Duodenal mucosa (tissue), 2 donors: ENCODE results near the gene FRMD4A.

Source experiments
- H3K27ac ChIP-seq: one replicate; pipeline ENCODE4 v1.7.0; 2013; ENCODE audit warnings: low read depth, low read length
- H3K27me3 ChIP-seq, 2 donors: one replicate each; pipeline ENCODE4 v1.7.0; 2013; ENCODE audit warnings: low read length in 2 of 2, control low read depth in 1 of 2; ENCODE audit not compliant: insufficient read depth in 2 of 2, control insufficient read depth in 1 of 2
- H3K36me3 ChIP-seq, 2 donors: one replicate each; pipeline ENCODE4 v1.7.0; 2013; ENCODE audit warnings: low read length in 2 of 2, control low read depth in 1 of 2; ENCODE audit not compliant: insufficient read depth in 2 of 2, control insufficient read depth in 1 of 2
- H3K4me1 ChIP-seq, 2 donors: one replicate each; pipeline ENCODE4 v1.7.0; 2013; ENCODE audit warnings: low read length in 2 of 2, control low read depth in 1 of 2; ENCODE audit not compliant: insufficient read depth in 2 of 2, control insufficient read depth in 1 of 2
- H3K4me3 ChIP-seq, 2 donors: one replicate each; pipeline ENCODE4 v1.7.0; 2013; ENCODE audit warnings: low read length in 2 of 2, low read depth in 1 of 2
- H3K9ac ChIP-seq, 2 donors: one replicate each; pipeline ENCODE4 v1.7.0; 2013; ENCODE audit warnings: low read length in 2 of 2, low read depth in 1 of 2
- H3K9me3 ChIP-seq, 2 donors: one replicate each; pipeline ENCODE4 v1.7.0; 2013; ENCODE audit warnings: low read length in 2 of 2, control low read depth in 1 of 2; ENCODE audit not compliant: control insufficient read depth in 1 of 2

Gene FRMD4A

DNA sequence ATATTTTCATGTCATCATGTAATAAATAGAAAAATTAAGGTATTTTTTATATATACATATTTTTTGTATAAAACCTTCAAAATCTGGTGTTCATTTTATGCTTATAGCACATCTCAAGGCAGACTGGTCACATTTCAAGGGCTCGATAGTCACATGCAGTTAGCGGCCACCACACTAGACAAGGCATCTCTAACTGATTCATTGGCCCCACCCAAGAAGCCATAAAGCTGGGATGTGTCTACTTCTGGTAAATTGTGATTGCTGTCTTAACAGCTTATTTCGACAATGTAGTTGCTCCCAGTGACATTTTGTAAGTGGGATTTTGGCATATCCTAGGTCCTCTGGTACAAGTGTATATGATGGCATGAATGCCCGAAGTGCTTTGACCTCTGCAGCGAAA is 168.7 kb downstream of the FRMD4A start:
- Histone ChIP-seq H3K36me3 (no peaks in the 10 kb centered on the region), H3K4me3 (no peak overlapping the region), H3K27me3 (no peaks in the 10 kb centered on the region), H3K9me3 (no peaks in the 10 kb centered on the region), H3K4me1 (no peaks in the 10 kb centered on the region), H3K27ac (no peak overlapping the region), H3K9ac (no peak overlapping the region)

DNA sequence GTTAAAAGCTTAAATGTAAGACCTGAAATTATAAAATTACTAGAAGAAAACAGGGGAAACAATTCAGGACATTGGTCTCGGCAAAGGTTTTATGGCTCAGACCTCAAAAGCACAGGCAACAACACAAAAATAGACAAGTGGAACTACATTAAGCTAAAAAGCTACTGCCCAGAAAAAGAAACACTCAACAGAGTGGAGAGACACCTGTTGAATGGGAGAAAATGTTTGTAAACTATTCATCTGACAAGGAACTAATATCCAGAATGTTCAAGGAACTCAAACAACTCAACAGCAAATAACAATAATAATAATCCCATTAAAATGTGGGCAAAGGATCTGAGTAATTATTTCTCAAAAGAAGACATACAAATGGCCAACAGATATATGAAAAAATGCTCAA is 170.4 kb downstream of the FRMD4A start:
- no peaks in the 10 kb centered on the region for H3K4me1 ChIP-seq
- no peaks in the 10 kb centered on the region for H3K9me3 ChIP-seq
- H3K36me3 ChIP-seq, result no peaks in the 10 kb centered on the region
- H3K27ac ChIP-seq, result no peak overlapping the region
- H3K27me3 ChIP-seq, result no peaks in the 10 kb centered on the region
- no peak overlapping the region for H3K9ac ChIP-seq
- no peak overlapping the region for H3K4me3 ChIP-seq

DNA sequence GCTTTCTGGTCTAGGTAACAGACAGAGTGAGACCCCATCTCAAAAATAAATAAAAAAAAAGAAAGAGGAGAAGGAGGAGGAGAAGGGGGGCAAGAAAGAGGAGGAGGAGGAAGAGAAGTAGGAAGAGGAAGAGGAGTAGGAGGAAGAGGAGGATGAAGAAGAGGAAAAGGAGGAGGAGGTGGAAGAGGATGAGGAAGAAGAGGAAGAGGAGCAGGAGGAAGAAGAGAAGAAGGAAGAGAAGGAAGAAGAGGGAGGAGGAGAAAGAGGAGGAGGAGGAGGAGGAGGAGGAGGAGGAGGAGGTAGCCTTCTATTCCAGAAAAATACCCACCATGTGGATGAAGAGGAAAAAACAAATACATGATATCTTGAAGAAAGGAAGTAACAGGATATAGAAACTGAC is 172.1 kb downstream of the FRMD4A start:
- Histone ChIP-seq H3K27me3 (no peaks in the 10 kb centered on the region), H3K4me1 (no peaks in the 10 kb centered on the region), H3K4me3 (no peak overlapping the region), H3K36me3 (no peaks in the 10 kb centered on the region), H3K27ac (no peak overlapping the region), H3K9ac (no peak overlapping the region), H3K9me3 (no peaks in the 10 kb centered on the region)

DNA sequence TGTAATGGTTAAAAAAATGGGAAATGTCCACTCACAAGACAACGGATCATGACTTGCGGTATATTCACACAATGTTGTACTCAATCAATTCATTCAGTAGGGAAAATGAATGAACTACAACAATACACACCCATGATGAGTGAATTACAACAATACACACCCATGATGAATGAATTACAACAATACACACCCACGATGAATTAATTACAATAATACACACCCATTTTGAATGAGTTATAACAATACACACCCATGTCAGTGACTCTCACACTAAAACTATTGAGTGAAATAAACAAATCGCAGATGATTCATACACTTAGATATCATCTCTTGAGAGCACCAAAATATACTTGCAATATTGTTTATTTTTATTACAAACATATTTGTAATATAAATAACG is 174.6 kb downstream of the FRMD4A start:
- Histone ChIP-seq H3K9me3 (no peaks in the 10 kb centered on the region), H3K36me3 (no peaks in the 10 kb centered on the region), H3K4me3 (no peak overlapping the region), H3K4me1 (no peaks in the 10 kb centered on the region), H3K27ac (no peak overlapping the region), H3K9ac (no peak overlapping the region), H3K27me3 (no peaks in the 10 kb centered on the region)

DNA sequence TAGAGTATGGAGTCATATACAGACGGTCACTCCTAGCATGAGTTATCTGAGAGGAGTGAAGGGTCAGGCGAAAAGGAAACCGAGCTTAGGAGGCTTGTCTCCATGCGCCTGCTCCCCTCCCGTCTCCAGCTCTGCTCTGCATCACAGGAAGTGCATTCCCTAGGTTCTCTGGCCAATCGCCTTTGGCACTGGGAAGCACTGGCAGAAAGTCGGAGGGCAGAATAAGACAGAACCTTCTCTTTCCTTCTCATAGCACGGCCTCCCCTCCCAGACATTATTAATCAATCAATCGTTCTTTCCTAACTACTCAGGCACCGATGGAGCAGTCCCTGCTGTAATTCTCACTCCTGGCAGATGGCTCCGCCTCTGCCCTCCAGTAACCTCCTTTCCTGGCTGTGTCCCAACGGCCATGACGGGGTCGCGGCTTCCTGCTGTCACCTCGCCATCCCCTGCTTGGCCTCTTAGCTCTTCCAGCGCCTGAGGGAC is 177.1 kb downstream of the FRMD4A start:
- Histone ChIP-seq H3K9me3 (no peaks in the 10 kb centered on the region), H3K4me3 (no peak overlapping the region), H3K27me3 (no peaks in the 10 kb centered on the region), H3K4me1 (no peaks in the 10 kb centered on the region), H3K9ac (no peak overlapping the region), H3K27ac (no peak overlapping the region), H3K36me3 (no peaks in the 10 kb centered on the region)

DNA sequence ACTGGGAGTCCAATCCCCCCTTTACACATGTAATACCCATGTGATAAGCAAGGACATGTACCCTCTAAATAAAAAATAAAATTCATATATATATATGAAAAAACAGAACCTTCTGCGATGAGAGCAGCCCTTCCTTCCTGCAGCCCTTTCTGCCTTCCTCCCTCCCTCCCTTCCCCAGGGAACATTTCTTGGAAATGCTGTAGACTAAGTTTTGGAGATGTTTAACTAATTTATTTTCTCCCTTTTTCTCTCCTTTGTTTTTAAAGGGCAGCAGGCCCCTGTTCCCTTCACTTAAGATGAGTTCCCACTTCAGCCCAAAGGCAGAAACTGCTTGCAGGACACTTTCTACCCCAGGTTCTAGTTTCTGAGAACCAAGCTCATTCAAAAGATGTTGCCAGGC is 179.2 kb downstream of the FRMD4A start:
- Histone ChIP-seq H3K36me3 (no peaks in the 10 kb centered on the region), H3K9ac (no peak overlapping the region), H3K27ac (no peak overlapping the region), H3K4me1 (no peaks in the 10 kb centered on the region), H3K4me3 (no peak overlapping the region), H3K9me3 (no peaks in the 10 kb centered on the region), H3K27me3 (no peaks in the 10 kb centered on the region)

DNA sequence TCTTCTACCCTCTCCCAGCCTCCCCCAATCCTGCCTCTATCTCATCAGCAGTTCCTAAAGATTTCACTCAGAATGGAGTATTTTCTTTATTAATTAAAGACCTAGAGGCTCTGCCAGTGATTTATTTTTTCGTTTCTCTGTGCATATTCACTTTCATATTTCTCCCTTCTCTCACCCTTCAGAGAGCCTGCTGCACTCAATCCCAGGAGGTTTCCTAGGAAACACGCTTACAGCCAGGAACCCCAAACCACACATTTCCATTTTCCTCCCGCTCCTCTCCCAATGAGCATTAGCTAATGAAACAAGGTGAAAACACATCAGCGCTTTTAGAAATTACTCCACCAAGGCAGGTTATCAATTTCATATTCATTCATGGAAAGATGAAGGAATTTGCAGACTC is 180.2 kb downstream of the FRMD4A start:
- Histone ChIP-seq H3K27me3 (no peaks in the 10 kb centered on the region), H3K4me3 (no peak overlapping the region), H3K4me1 (no peaks in the 10 kb centered on the region), H3K9ac (no peak overlapping the region), H3K36me3 (no peaks in the 10 kb centered on the region), H3K9me3 (no peaks in the 10 kb centered on the region), H3K27ac (no peak overlapping the region)

DNA sequence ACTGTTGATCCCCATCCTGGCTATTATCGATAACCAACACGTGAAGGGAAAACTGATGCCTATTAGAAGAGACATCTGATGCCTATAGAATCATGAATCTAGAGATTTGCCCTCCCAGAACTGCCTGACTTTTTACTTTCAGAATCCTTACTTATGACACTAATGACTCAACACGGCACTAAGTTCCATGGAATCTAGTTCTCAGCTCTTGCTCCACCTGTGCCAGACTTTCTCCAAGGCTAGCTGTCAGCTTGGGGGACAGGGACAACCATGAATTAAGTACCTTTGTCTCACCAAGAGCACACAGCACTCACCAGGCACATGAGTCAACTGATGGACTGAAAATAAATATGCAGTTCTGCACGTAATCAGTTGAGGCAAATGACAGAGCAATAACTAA is 184.2 kb downstream of the FRMD4A start:
- no peaks in the 10 kb centered on the region for H3K27me3 ChIP-seq
- no peaks in the 10 kb centered on the region for H3K9me3 ChIP-seq
- H3K4me1 ChIP-seq, result no peaks in the 10 kb centered on the region
- H3K4me3 ChIP-seq, result no peak overlapping the region
- H3K36me3 ChIP-seq, result no peaks in the 10 kb centered on the region
- no peak overlapping the region for H3K27ac ChIP-seq
- H3K9ac ChIP-seq, result no peak overlapping the region

DNA sequence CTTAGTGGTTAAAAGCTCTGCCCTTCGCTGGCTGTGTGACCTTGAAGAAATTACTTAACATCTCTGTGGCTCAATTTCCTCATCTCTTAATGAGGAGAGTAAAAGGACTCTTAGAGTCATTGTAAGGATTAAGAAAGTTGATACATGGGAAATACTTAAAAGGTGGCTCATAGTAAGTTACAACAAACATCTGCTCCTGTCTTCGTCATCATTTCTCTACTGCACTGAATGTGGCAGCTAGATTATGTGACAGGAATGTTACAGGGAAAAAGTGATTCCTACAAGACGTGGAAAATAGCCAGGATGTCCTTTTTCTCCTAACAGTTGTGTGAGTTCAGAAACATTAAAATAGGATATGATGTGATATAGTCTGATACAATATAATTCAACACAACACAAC is 184.7 kb downstream of the FRMD4A start:
- no peaks in the 10 kb centered on the region for H3K27me3 ChIP-seq
- H3K27ac ChIP-seq, result no peak overlapping the region
- no peak overlapping the region for H3K9ac ChIP-seq
- H3K4me1 ChIP-seq, result no peaks in the 10 kb centered on the region
- H3K4me3 ChIP-seq, result no peak overlapping the region
- no peaks in the 10 kb centered on the region for H3K9me3 ChIP-seq
- no peaks in the 10 kb centered on the region for H3K36me3 ChIP-seq

DNA sequence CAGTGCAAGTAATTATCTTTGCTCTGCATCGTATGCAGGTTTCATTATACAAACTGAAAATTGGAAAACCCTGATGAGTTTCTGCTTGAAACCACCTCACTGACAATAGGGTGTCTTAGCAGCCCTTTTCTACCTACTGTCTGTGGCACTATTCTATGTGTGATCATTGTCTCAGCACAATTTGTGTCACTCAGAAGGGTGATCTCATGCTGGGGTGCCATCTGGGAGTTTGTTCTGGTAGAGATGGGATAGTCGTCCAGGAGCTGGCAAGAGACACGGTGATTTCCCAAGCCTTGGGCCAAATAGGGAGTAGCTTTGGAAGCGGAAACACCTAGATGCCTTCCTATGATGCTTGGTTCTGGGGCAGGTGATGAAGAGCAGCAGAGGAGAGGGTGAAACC is 186.3 kb downstream of the FRMD4A start:
- no peaks in the 10 kb centered on the region for H3K9me3 ChIP-seq
- no peaks in the 10 kb centered on the region for H3K4me1 ChIP-seq
- H3K27me3 ChIP-seq, result no peaks in the 10 kb centered on the region
- H3K27ac ChIP-seq, result no peak overlapping the region
- H3K9ac ChIP-seq, result no peak overlapping the region
- H3K4me3 ChIP-seq, result no peak overlapping the region
- no peaks in the 10 kb centered on the region for H3K36me3 ChIP-seq

DNA sequence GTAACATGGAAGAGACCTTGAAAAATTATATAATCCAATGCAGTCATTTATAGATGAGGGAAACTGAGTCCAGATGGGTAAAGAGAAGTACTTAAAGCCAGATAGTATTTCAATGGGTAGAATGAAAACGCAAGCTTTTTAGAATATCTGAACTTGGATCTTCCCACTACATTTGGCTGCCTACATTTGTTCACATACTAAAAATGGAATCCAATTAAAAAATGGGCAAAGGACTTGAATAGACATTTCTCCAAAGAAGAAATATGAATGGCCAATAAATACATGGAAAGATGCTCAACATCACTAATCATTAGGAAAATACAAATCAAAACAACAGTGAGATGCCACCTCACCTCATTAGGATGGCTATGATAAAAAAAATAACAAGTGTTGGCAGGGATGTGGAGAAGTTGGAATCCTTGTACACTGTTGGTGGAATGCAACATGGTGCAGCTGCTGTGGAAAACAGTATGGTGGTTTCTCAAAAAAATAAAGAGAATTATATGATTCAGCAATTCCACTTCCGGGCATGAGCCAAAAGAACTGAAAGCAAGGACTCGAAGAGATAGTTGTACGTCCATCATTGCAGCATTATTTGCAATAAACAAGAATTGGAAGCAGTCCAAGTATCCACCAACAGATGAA is 188.0 kb downstream of the FRMD4A start:
- Histone ChIP-seq H3K4me3 (no peak overlapping the region), H3K4me1 (no peaks in the 10 kb centered on the region), H3K36me3 (no peaks in the 10 kb centered on the region), H3K9me3 (no peaks in the 10 kb centered on the region), H3K27ac (no peak overlapping the region), H3K27me3 (no peaks in the 10 kb centered on the region), H3K9ac (no peak overlapping the region)
